PC-3 (cell line): ENCODE results near the gene PPP2R5A. TPM values are rescaled to one million over a fixed set of nuclear protein-coding genes. Genes with fewer than 3 reads are reported as not detected.
"Not testable (repeated sequence)": the region's sequence is repeated elsewhere in the genome, so short reads cannot be mapped to it uniquely, and the experiment has no call there.

Experiments
- ATAC-seq: fragments of 200-7000 bp; cut with Tn5 transposase; 2 replicates; pipeline ENCODE4 v1.9.1; 2020; ENCODE audit warnings: mild to moderate bottlenecking, moderate library complexity
- BruUV-seq: library from RNA; stranded (reverse); fragments of 400-500 nt; replicated peaks from 2 replicates; lab custom pipeline; 2021; lab: Mats Ljungman, UMichigan
- CTCF ChIA-PET: fragments of 300-600 bp; sonication (Branson Sonifier 250); formaldehyde crosslinking; loops from one replicate; lab custom pipeline; 2022; ENCODE audit warnings: antibody characterized with exemption; lab: Charles Lee
- POLR2A ChIA-PET: fragments of 300-600 bp; sonication (Branson Sonifier 250); formaldehyde crosslinking; loops from one replicate; lab custom pipeline; 2022; ENCODE audit warnings: antibody characterized with exemption; ENCODE audit not compliant: unreplicated experiment; lab: Charles Lee
- DNase-seq: peaks from one replicate; pipeline ENCODE4 v3.0.0-alpha.2; 2015
- H2AFZ ChIP-seq: fragments of 300-600 bp; sonication (generic); 2 replicates; pipeline ENCODE4 v1.6.0; 2016; ENCODE audit warnings: antibody characterized with exemption, low read length
- H3F3A ChIP-seq: fragments of 300-600 bp; sonication (generic); one replicate; pipeline ENCODE4 v1.6.0; 2017; ENCODE audit warnings: antibody characterized with exemption, low read length, control low read depth, mild to moderate bottlenecking; ENCODE audit not compliant: unreplicated experiment
- H3K27ac ChIP-seq: fragments of 300-600 bp; sonication (generic); 2 replicates; pipeline ENCODE4 v1.5.1; 2016; ENCODE audit warnings: mild to moderate bottlenecking, low read length
- H3K27me3 ChIP-seq: fragments of 300-600 bp; sonication (generic); 2 replicates; pipeline ENCODE4 v1.6.1; 2016; ENCODE audit warnings: low read length, mixed read lengths
- H3K36me3 ChIP-seq: fragments of 300-600 bp; sonication (generic); 2 replicates; pipeline ENCODE4 v1.6.1; 2016; ENCODE audit warnings: low read depth, mixed run types, low read length, mixed read lengths
- H3K4me1 ChIP-seq: fragments of 300-600 bp; sonication (generic); 2 replicates; pipeline ENCODE4 v1.5.1; 2016; ENCODE audit warnings: low read length; ENCODE audit not compliant: insufficient read depth
- H3K4me2 ChIP-seq: fragments of 300-600 bp; sonication (generic); 2 replicates; pipeline ENCODE4 v1.6.0; 2016; ENCODE audit warnings: low read length
- H3K4me3 ChIP-seq: fragments of 300-600 bp; sonication (generic); 2 replicates; pipeline ENCODE4 v1.5.1; 2016; ENCODE audit warnings: mild to moderate bottlenecking, low read length, mixed read lengths
- H3K79me2 ChIP-seq: fragments of 300-600 bp; sonication (generic); 2 replicates; pipeline ENCODE4 v1.6.1; 2017; ENCODE audit warnings: low read length, mixed read lengths
- H3K9ac ChIP-seq: fragments of 300-600 bp; sonication (generic); 2 replicates; pipeline ENCODE4 v1.6.0; 2016; ENCODE audit warnings: mild to moderate bottlenecking, low read length
- H3K9me2 ChIP-seq: fragments of 300-600 bp; sonication (generic); replicated peaks from 2 replicates; pipeline ENCODE4 v1.6.1; 2016; ENCODE audit warnings: mixed run types, low read length, mixed read lengths
- H3K9me3 ChIP-seq: fragments of 300-600 bp; sonication (generic); 2 replicates; pipeline ENCODE4 v1.6.1; 2016; ENCODE audit warnings: low read length, mixed read lengths
- H4K20me1 ChIP-seq: fragments of 300-600 bp; sonication (generic); 2 replicates; pipeline ENCODE4 v1.6.1; 2016; ENCODE audit warnings: low read length, mixed read lengths
- CTCF ChIP-seq: fragments of 300-600 bp; sonication (generic); conservative IDR thresholded peaks from 2 replicates; pipeline ENCODE4 v1.5.1; 2017; ENCODE audit warnings: antibody characterized with exemption, low read depth, mild to moderate bottlenecking, low read length
- EZH2 ChIP-seq: fragments of 300-600 bp; sonication (generic); IDR thresholded peaks from one replicate; pipeline ENCODE4 v1.6.1; 2017; ENCODE audit warnings: antibody characterized with exemption, mild to moderate bottlenecking, low read length; ENCODE audit not compliant: unreplicated experiment
- EZH2phosphoT487 ChIP-seq: fragments of 300-600 bp; sonication (generic); IDR thresholded peaks from 2 replicates; pipeline ENCODE4 v1.6.1; 2018; ENCODE audit warnings: mild to moderate bottlenecking, antibody characterized with exemption, low read length, borderline replicate concordance
- intact Hi-C: fragments of 100-400 bp; cut with micrococcal nuclease; formaldehyde crosslinking; loops from 2 replicates; pipeline ENCODE4 v1.9.0; 2023
- total RNA-seq: library from RNA; depleted of rRNA; stranded (reverse); fragments of >200 nt; gene quantifications from 2 replicates; pipeline ENCODE4 v1.2.3, GENCODE V29; 2014

The PPP2R5A gene
- total RNA-seq, 1 experiment from 2014 or later: 44.0 TPM

- Histone ChIP-seq H3K4me3 (no peak overlapping the region), H3K27me3 (no peaks in the 10 kb centered on the region)
- CTCF ChIA-PET: no interaction called here
Observed at GRCh38 chr1:212381397-212382035, 96.3 kb downstream of the PPP2R5A start.

GRCh38 chr1:212386029-212386428, 100.8 kb downstream of the PPP2R5A start:
- H3K4me1 ChIP-seq: no peaks in the 10 kb centered on the region
- no peaks in the 10 kb centered on the region for H3F3A ChIP-seq
- no peak for TF ChIP-seq CTCF
- TF ChIP-seq EZH2: no peak
- no peak for TF ChIP-seq EZH2phosphoT487
- intact Hi-C loops: no loop called here
- H3K27ac ChIP-seq: no peak overlapping the region
- H3K4me2 ChIP-seq: no peak overlapping the region
- no TSS peak for BruUV-seq
- ChIA-PET POLR2A (no interaction called here), CTCF (no interaction called here)
- H3K9me2 ChIP-seq: no peaks in the 10 kb centered on the region
- H3K9ac ChIP-seq: no peak overlapping the region
- ATAC-seq (no peak), DNase-seq (no peak)
- no peaks in the 10 kb centered on the region for H4K20me1 ChIP-seq
- no peak overlapping the region for H2AFZ ChIP-seq
- H3K9me3 ChIP-seq: no peaks in the 10 kb centered on the region
- H3K4me3 ChIP-seq: no peak overlapping the region
- no peaks in the 10 kb centered on the region for H3K79me2 ChIP-seq
- H3K27me3 ChIP-seq: no peaks in the 10 kb centered on the region
- H3K36me3 ChIP-seq: peaks cover 24% of the 10 kb centered on the region

More at GRCh38 chr1:212381397-212382035, 96.3 kb downstream of the PPP2R5A start:
- ATAC-seq: no peak
- H3K79me2 ChIP-seq: no peaks in the 10 kb centered on the region
- H3K27ac ChIP-seq: no peak overlapping the region
- H4K20me1 ChIP-seq: no peaks in the 10 kb centered on the region
- no peak overlapping the region for H3K4me2 ChIP-seq
- H3K9me3 ChIP-seq: no peaks in the 10 kb centered on the region
- TF ChIP-seq EZH2phosphoT487 (no peak), EZH2 (no peak), CTCF (no peak)
- no peak overlapping the region for H2AFZ ChIP-seq
- POLR2A ChIA-PET: no interaction called here
- H3F3A ChIP-seq: no peaks in the 10 kb centered on the region
- no peaks in the 10 kb centered on the region for H3K4me1 ChIP-seq
- no TSS peak for BruUV-seq
- intact Hi-C loops: no loop called here
- no peak for DNase-seq
- H3K9me2 ChIP-seq: no peaks in the 10 kb centered on the region
- H3K9ac ChIP-seq: no peak overlapping the region
- peaks cover 25% of the 10 kb centered on the region for H3K36me3 ChIP-seq

GRCh38 chr1:212388985-212389716, 103.9 kb downstream of the PPP2R5A start:
- POLR2A ChIA-PET: interaction anchor here (0.6 kb wide), 1 partner anchor 25 kb away, joined by 4 read pairs; no protein-coding TSS in a partner anchor
- H3K4me2 ChIP-seq: no peak overlapping the region
- TF ChIP-seq CTCF: no peak
- H3K36me3 ChIP-seq: peaks cover 21% of the 10 kb centered on the region
- no peak overlapping the region for H3K4me3 ChIP-seq
- H3K79me2 ChIP-seq: no peaks in the 10 kb centered on the region
- CTCF ChIA-PET: no interaction called here
- H3K9me2 ChIP-seq: no peaks in the 10 kb centered on the region
- no TSS peak for BruUV-seq
- H2AFZ ChIP-seq: no peak overlapping the region
- DNase-seq (no peak), ATAC-seq (no peak)
- H3F3A ChIP-seq: no peaks in the 10 kb centered on the region
- H3K27ac ChIP-seq: no peak overlapping the region
- H4K20me1 ChIP-seq: no peaks in the 10 kb centered on the region
- no peak overlapping the region for H3K9ac ChIP-seq
- H3K27me3 ChIP-seq: no peaks in the 10 kb centered on the region
- H3K4me1 ChIP-seq: no peaks in the 10 kb centered on the region
- H3K9me3 ChIP-seq: no peaks in the 10 kb centered on the region
- intact Hi-C loops: no loop called here

GRCh38 chr1:212395678-212396437, 110.6 kb downstream of the PPP2R5A start:
- Histone ChIP-seq H3K36me3 (peaks cover 39% of the 10 kb centered on the region), H3K9me3 (peaks cover 12% of the 10 kb centered on the region)
- intact Hi-C loops, ATAC-seq, H3K27ac ChIP-seq, H2AFZ ChIP-seq, H3K9ac ChIP-seq, H3K4me2 ChIP-seq, BruUV-seq, H3K79me2 ChIP-seq, POLR2A ChIA-PET, H3K4me3 ChIP-seq, H3K4me1 ChIP-seq, DNase-seq, H4K20me1 ChIP-seq, H3F3A ChIP-seq, H3K9me2 ChIP-seq, H3K27me3 ChIP-seq, CTCF ChIA-PET: not testable (repeated sequence)
